ENCODE measurements around the gene CKS1B.

DNA sequence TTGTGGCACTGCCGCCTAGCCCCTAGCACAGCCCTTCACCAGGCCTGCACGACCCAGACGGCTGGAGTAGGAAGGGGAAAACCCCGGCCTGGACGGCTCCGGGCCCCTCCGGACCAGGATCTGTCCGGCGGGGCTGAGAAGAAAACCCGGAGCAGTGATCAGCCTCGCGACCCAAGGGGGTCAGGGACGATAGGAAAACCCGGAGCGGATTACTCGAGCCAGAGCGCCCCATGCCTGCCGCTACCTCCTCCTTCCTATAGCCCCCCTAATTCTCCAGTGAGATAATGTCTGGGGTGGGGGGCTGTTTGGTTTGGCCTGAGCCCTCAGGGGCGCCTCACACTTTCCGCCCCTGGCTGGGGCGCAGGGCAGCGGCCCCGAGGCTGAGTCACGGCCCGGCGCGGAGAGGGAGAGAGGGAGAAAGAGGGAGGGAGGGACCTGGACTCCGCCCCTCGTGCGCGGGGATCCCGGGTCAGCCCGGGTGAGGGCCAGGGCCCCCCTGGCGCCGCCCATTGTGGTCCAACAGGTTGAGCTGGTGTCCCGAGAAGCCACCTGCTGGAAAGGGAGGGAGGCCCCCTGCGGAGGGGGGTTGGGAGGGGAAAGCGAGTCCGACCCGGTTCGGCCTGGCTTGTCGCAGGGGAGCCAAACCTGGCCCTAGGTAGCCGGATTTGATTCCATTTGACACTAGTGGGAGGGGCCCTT, 26.4 kb downstream of the CKS1B start:
- TF ChIP-seq, protein P1, sequence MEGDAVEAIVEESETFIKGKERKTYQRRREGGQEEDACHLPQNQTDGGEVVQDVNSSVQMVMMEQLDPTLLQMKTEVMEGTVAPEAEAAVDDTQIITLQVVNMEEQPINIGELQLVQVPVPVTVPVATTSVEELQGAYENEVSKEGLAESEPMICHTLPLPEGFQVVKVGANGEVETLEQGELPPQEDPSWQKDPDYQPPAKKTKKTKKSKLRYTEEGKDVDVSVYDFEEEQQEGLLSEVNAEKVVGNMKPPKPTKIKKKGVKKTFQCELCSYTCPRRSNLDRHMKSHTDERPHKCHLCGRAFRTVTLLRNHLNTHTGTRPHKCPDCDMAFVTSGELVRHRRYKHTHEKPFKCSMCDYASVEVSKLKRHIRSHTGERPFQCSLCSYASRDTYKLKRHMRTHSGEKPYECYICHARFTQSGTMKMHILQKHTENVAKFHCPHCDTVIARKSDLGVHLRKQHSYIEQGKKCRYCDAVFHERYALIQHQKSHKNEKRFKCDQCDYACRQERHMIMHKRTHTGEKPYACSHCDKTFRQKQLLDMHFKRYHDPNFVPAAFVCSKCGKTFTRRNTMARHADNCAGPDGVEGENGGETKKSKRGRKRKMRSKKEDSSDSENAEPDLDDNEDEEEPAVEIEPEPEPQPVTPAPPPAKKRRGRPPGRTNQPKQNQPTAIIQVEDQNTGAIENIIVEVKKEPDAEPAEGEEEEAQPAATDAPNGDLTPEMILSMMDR (conservative IDR thresholded peaks at IDR 0.05 in 1 of 2, IDR thresholded peaks at IDR 0.05 in 1 of 2; ENCODE audit: low read depth in 1 of 2, low read length in 2 of 2), result no peak
- no peak for TF ChIP-seq EZH2 (IDR thresholded peaks at IDR 0.05; ENCODE audit: low read length, missing control alignments)

Data from fibroblast of lung (primary cell).